ENCODE results near the gene EYS.

DNA sequence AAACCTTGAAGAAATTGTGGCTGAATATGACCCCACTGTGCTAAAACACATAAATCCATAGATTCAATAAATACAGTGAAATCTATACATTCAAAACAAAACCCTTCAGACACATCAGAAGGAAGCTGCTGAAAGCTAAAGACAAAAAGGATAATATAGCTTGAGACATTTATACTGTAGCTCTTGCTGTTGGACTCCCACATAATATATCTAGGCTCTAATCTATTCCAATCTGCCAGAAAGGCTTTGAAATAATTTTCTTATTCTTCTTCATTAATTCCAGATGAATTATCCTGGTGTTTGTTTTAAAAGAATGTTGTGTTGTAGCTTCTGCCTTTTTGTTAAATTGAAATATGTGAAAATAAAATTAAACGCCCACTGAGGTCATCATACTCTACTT is 454.0 kb downstream of the EYS start:
- TF ChIP-seq, protein P1, sequence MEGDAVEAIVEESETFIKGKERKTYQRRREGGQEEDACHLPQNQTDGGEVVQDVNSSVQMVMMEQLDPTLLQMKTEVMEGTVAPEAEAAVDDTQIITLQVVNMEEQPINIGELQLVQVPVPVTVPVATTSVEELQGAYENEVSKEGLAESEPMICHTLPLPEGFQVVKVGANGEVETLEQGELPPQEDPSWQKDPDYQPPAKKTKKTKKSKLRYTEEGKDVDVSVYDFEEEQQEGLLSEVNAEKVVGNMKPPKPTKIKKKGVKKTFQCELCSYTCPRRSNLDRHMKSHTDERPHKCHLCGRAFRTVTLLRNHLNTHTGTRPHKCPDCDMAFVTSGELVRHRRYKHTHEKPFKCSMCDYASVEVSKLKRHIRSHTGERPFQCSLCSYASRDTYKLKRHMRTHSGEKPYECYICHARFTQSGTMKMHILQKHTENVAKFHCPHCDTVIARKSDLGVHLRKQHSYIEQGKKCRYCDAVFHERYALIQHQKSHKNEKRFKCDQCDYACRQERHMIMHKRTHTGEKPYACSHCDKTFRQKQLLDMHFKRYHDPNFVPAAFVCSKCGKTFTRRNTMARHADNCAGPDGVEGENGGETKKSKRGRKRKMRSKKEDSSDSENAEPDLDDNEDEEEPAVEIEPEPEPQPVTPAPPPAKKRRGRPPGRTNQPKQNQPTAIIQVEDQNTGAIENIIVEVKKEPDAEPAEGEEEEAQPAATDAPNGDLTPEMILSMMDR (IDR thresholded peaks at IDR 0.05; ENCODE audit: low read depth, low read length, poor library complexity, severe bottlenecking) = no peak
- TF ChIP-seq EZH2phosphoT487 (IDR thresholded peaks at IDR 0.05; ENCODE audit: borderline replicate concordance, low read length) = no peak
